NCI-H774 (cell line): Measurements from ENCODE around the gene PSMB10.
"Not testable (repeated sequence)": the region's sequence is repeated elsewhere in the genome, so short reads cannot be mapped to it uniquely, and the experiment has no call there.

Experiments
- DNase-seq: peaks from one replicate; lab custom pipeline; 2025; lab: John Stamatoyannopoulos, UW

PSMB10 gene

DNA sequence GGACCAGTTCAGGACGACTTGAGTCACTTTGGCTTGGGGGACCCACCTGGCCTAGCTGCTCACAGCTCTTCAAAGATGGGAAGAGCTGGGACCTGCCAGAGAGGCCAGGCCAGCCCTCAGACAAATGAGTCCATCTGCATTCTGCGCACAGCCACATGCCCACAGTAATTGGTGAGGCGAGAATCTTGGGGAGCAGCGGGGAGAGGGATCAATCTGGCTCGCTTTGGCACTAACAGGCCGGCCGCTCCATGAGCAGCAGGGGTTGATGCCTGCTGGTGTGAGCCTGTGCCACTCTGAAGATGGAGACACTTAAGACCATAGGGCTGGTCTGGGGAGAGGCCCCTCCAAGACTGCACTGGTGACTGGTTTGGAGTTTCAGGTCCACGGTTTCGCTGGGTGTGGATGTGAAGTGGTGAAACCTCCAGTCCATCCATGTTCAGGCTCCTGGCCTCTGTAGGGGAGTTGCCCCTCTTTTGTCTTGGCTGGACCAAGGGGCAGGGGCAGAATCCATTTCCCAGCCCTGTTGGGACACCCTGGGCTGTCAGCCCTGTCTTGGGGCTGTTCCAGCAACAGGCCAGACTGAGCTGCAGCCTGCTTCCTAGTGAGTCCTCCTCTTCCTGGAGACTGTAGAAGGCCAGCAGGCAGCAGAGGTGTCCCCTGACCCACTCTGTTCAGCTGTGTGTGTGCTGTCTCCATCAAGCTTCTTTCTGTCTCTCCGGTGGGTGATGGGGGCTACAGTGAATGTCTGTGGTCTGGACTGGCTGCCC, 12.3 kb downstream of the PSMB10 start:
- no peak for DNase-seq

DNA sequence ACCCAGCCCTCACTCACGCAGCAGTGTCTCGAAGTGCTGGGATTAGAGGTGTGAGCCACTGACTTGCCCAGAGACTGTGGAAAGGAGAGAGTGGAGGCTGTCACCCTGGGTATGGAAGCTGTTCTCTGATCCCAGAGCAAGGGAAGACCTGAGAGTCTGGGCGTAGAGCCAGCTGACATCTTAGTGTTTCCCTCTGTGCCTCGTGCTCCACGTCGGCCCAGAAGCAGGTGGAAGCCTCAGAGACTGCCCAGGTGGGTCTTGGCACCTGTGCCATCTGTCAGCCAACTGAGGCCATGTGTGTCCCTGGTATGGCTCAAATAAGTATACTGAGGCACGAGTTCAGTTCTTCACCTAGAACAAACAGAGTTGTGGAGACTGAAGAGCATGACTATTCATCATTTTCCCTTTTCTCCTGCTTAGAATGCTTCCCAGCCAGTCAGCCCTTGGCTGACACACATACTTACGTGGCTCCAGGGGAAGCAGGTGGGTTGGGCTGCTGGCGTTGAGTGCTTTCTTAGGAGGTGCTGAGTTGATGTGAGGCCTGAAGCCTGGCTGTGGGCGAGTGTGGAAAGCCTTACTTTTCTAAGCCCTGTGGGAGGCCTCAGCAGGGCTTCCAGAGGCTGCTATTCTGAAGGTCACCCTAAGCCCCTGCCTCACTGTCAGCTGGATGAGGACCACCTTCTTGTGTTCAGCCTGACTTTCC, 13.1 kb downstream of the PSMB10 start:
- no peak for DNase-seq

- DNase-seq: no peak
Observed at GRCh38 chr16:67922740-67923139, 13.9 kb downstream of the PSMB10 start.

- DNase-seq: no peak
Observed at GRCh38 chr16:67922221-67922620, 14.4 kb downstream of the PSMB10 start.

GRCh38 chr16:67919622-67920221, 16.9 kb downstream of the PSMB10 start:
- no peak for DNase-seq

GRCh38 chr16:67917852-67918236, 18.8 kb downstream of the PSMB10 start:
- no peak for DNase-seq

GRCh38 chr16:67917140-67917851, 19.4 kb downstream of the PSMB10 start:
- no peak for DNase-seq

GRCh38 chr16:67915831-67916723, 20.6 kb downstream of the PSMB10 start:
- no peak for DNase-seq

DNA sequence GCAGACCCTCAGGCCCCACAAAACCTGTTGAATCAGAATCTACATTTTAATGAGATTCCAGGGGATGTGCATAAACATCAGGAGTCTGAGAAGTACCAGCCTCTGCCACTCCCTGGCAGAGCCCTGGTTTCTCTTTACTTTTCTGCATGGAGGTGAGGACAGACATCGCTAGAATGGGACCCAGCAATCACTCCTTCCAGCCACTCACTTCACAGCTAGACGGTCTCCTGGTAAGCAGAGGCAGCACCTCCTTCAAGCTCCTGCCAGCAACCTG, 21.2 kb downstream of the PSMB10 start:
- not testable (repeated sequence) for DNase-seq

- DNase-seq: no peak
Observed at GRCh38 chr16:67914758-67915495, 21.7 kb downstream of the PSMB10 start.

GRCh38 chr16:67910158-67910557, 26.5 kb downstream of the PSMB10 start:
- no peak for DNase-seq

DNA sequence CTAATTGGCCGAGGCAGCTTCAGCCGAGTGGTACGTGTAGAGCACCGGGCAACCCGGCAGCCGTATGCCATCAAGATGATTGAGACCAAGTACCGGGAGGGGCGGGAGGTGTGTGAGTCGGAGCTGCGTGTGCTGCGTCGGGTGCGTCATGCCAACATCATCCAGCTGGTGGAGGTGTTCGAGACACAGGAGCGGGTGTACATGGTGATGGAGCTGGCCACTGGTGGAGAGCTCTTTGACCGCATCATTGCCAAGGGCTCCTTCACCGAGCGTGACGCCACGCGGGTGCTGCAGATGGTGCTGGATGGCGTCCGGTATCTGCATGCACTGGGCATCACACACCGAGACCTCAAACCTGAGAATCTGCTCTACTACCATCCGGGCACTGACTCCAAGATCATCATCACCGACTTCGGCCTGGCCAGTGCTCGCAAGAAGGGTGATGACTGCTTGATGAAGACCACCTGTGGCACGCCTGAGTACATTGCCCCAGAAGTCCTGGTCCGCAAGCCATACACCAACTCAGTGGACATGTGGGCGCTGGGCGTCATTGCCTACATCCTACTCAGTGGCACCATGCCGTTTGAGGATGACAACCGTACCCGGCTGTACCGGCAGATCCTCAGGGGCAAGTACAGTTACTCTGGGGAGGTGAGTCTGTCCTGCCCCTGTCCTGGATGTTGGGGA, 27.5 kb downstream of the PSMB10 start:
- no peak for DNase-seq

DNA sequence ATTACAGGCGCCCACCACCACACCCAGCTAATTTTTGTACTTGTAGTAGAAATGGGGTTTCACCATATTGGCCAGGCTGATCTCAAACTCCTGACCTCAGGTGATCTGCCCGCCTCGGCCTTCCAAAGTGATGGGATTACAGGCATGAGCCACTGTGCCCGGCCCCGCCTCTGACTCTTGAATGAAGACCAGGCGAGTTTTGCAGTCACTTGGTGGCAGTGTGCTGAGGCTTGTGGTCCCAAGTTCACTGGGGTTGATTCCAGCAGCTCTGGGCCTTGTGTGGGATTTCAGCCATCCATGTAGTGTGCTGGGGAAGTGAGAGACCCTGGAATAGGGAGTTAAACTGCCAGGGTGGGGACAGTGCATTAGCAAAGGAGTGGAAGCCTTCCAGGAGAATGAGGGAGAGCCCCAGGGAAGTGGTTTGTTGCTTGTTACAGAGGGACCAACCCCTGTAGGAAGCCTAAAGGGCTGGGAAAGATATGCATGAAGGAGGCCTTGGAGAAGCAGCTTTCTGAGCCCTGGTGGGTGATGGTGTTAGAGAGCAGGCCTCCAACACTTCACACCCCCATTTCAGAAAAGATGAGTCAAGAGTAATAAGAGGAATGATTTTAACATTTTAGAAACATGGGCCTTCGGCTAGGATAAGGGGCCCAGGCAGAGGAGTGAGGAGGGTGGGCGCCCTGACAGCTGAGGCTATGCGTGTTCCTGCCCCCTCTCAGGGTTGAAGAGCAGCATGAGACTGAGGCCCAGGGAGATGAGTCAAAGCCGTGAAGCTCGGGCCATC, 29.1 kb downstream of the PSMB10 start:
- DNase-seq: no peak

GRCh38 chr16:67902831-67903230, 33.8 kb downstream of the PSMB10 start:
- no peak for DNase-seq

DNA sequence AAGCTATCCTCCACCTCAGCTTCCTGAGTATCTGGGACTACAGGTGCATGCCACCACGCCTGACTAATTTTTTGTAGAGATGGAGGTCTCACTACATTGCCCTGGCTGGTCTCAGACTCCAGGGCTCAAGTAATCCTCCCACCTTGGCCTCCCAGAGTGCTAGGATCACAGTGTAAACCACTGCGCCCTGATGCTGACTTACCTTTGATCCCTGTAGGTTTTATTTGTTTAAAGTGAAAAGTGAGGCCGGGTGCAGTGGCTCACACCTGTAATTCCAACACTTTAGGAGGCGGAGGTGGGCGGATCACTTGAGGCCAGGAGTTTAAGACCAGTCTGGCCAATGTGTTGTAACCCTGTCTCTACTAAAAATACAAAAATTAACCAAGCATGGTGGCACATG, 34.9 kb downstream of the PSMB10 start:
- no peak for DNase-seq

DNA sequence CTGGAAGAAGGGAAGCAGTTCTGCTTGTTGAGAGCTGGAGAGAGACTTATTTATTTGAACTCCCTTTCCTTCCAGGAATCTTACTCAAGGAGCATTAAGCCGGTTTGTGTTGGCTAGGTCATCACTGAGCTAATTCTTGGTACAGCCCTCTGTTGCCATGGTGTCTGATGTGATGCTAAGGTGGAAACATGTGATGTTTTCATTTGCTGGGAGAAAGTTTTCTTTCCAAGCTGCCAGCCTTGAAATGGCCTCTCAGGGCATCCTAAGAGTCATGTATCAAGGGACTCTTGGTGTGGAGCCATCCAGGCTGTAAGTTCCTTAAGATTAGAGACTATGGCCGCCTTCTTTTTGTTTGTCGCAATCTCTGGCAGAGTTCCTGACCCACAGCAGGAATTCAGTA, 39.4 kb downstream of the PSMB10 start:
- no peak for DNase-seq

DNA sequence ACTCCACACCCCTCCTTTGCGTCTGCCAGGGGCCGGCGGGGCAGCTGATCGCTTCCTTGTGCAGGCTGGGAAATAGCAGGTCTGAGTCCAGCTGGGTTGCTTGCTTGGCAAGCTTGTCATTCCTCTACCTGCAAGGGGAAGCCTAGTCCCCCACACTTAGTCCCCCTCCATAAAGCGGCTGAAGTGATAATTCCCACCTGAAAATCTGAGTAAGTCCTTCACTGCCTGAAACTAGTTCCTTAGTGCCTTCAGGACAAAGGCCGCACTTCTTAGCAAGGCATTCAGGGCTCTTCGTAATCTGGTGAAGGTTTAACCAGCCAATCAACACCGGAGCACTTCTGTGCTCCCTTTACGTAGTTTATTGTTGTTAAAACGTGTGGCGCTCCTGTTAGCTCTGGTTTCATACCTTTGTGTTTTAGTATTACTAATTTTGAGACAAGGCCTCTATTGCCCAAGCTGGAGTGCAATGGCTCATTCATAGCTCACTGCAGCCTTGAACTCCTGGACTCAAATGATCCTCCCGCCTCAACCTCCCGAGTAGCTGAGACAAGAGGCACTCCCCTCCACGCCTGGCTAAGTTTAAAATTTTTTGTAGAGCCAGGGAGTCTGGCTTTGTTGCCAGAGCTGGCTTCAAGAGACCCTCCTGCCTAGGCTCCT, 42.8 kb downstream of the PSMB10 start:
- DNase-seq: no peak

DNA sequence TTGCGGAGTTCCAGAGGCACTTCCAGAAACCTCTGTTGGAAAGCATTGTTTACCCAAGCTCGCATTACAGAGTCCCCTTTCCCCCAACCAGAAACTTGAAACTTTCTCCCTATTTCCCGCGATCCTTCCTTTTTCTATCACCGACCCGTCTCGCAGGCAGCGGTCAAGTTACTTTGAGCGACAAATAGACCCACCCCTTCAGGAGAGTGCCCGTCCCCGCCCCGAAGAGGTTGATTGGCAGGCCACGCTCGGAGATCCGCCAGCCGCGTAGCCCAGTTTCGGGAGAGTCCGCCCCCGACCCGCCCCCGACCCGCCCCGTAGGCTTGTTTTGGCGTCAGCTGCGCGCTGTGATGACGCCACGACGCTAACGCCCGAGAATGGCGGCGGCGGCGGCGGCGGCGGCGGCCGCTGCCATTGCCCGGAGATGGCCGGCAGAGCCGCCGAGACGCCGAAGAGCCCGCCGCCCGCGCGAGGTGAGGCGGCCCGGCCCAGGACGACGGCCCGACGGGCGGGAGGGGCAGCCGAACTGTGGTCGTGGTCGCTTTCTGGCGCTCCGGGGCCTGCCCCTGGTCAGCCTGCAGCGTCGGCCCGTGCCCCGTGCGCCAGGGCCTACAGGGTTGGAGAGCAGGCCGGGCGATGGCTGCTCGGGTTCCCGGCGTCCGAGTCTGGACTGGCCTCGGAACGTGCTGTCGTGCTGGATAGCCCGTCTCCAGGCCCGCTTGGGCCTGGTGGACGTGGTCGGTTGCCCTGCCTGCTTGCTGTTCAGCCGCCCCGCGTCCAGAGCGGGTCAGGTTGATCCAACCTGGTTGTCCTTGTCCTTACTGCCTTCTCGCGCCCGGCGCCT, 43.5 kb downstream of the PSMB10 start, which contains the start of gene PSKH1:
Gene PSKH1, plus strand, starts transcription at position 356 of the 844 bp plus-strand sequence. CDS start 15,496 bp downstream, outside the sequence.
- peak; percentile 74 for DNase-seq
